Esophagus muscularis mucosa (tissue), 4 donors: ENCODE data around the gene CENPP.

Source experiments
- EP300 ChIP-seq: sonication (generic); formaldehyde crosslinking; IDR thresholded peaks from one replicate; pipeline ENCODE4 v1.6.1; 2017; ENCODE audit warnings: antibody characterized with exemption
- POLR2A ChIP-seq: fragments of 450-650 bp; IDR thresholded peaks from one replicate; pipeline ENCODE4 v1.6.1; 2017; ENCODE audit warnings: antibody characterized with exemption, moderate library complexity, mild to moderate bottlenecking, low read depth
- TF ChIP-seq, protein P1 (sequence below), 3 experiments: fragments of 200-600 bp in 2 of 3; fragments of 450-650 bp in 1 of 3; sonication (generic) in 2 of 3; IDR thresholded peaks; one replicate each; pipeline ENCODE4 v1.5.1; 2017 to 2019; ENCODE audit warnings: antibody characterized with exemption in 3 of 3, mild to moderate bottlenecking in 2 of 3, moderate library complexity in 1 of 3

DNA sequence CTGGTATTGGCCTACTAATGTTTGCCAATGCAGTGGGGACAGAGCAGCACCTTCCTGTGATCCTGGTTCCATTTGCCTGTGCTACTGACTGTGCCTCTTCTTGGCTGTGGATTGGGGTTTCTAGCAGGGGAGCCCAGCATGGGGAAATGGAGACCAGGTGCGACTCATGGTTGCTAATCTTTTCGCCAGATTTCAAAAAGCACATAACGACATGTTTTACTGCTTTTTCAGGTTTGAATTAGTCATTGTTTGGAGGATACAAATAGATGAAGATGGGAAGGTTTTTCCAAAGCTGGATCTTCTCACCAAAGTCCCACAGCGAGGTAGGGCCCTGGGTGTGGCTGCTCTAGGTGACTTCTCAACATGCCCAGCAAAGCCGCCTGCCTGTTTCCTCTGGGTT lies 286.5 kb downstream of the CENPP start:
- no peak for TF ChIP-seq EP300
- TF ChIP-seq, protein P1, sequence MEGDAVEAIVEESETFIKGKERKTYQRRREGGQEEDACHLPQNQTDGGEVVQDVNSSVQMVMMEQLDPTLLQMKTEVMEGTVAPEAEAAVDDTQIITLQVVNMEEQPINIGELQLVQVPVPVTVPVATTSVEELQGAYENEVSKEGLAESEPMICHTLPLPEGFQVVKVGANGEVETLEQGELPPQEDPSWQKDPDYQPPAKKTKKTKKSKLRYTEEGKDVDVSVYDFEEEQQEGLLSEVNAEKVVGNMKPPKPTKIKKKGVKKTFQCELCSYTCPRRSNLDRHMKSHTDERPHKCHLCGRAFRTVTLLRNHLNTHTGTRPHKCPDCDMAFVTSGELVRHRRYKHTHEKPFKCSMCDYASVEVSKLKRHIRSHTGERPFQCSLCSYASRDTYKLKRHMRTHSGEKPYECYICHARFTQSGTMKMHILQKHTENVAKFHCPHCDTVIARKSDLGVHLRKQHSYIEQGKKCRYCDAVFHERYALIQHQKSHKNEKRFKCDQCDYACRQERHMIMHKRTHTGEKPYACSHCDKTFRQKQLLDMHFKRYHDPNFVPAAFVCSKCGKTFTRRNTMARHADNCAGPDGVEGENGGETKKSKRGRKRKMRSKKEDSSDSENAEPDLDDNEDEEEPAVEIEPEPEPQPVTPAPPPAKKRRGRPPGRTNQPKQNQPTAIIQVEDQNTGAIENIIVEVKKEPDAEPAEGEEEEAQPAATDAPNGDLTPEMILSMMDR (IDR thresholded peaks at IDR 0.05), result no peak
- TF ChIP-seq POLR2A, result no peak
